GM12878 (cell line): ENCODE data around the gene GAMT. TPM values are rescaled to one million over a fixed set of nuclear protein-coding genes. Genes with fewer than 3 reads are reported as not detected.

ENCODE experiments used
- ATAC-seq: fragments of 200-7000 bp; cut with Tn5 transposase; 3 replicates; pipeline ENCODE4 v1.9.1; 2020; ENCODE audit warnings: mild to moderate bottlenecking, moderate library complexity
- BruUV-seq: library from RNA; stranded (reverse); fragments of 400-500 nt; replicated peaks from 2 replicates; lab custom pipeline; 2021; lab: Mats Ljungman, UMichigan
- CTCF ChIA-PET: fragments of 300-600 bp; sonication (Branson Sonifier 250); formaldehyde crosslinking; extraction: SDS; loops from one replicate; lab custom pipeline; 2021; ENCODE audit warnings: inconsistent platforms; lab: Yijun Ruan, JAX
- POLR2A ChIA-PET: fragments of 350-600 bp; formaldehyde crosslinking; extraction: SDS; loops from one replicate; lab custom pipeline; 2021; ENCODE audit warnings: inconsistent platforms; lab: Charles Lee
- RAD21 ChIA-PET: fragments of 300-600 bp; sonication (Branson Sonifier 250); formaldehyde crosslinking; loops from one replicate; lab custom pipeline; 2023; ENCODE audit warnings: antibody characterized with exemption; ENCODE audit not compliant: unreplicated experiment; lab: Charles Lee
- SMC1A ChIA-PET: fragments of 300-600 bp; sonication (Branson Sonifier 250); formaldehyde crosslinking; loops from one replicate; lab custom pipeline; 2023; ENCODE audit not compliant: unreplicated experiment, uncharacterized antibody; lab: Charles Lee
- DNase-seq: peaks from one replicate; pipeline ENCODE4 v3.0.0-alpha.2; 2011; ENCODE audit warnings: low read depth, low spot score
- FAIRE-seq: peaks from 3 replicates; lab custom pipeline; 2011; peaks lifted over from hg19 to GRCh38; lab: Jason Lieb, UNC
- H2AFZ ChIP-seq: 2 replicates; pipeline ENCODE4 v1.6.0; 2011; ENCODE audit warnings: low read depth, low read length, control low read depth; ENCODE audit not compliant: control insufficient read depth
- H3K27ac ChIP-seq: 2 replicates; pipeline ENCODE4 v1.5.1; 2011; ENCODE audit warnings: control low read depth; ENCODE audit not compliant: control insufficient read depth, insufficient read depth
- H3K27me3 ChIP-seq, 2 experiments: replicated peaks in 1 of 2; 2 replicates each; pipeline versions ENCODE4 v1.6.0 to v1.6.1; 2011; ENCODE audit warnings: low read length in 1 of 2; ENCODE audit not compliant: control insufficient read depth in 2 of 2, insufficient read depth in 2 of 2
- H3K36me3 ChIP-seq, 2 experiments: 2 replicates each; pipeline ENCODE4 v1.5.1; 2011; ENCODE audit warnings: low read length in 1 of 2; ENCODE audit not compliant: control insufficient read depth in 2 of 2, insufficient read depth in 2 of 2
- H3K4me1 ChIP-seq: 2 replicates; pipeline ENCODE4 v1.6.1; 2011; ENCODE audit warnings: mild to moderate bottlenecking, low read length, moderate library complexity, mixed read lengths; ENCODE audit not compliant: control insufficient read depth, insufficient read depth
- H3K4me2 ChIP-seq: 2 replicates; pipeline ENCODE4 v1.6.0; 2011; ENCODE audit warnings: control low read depth; ENCODE audit not compliant: control insufficient read depth, insufficient read depth
- H3K4me3 ChIP-seq: fragments of 200-600 bp; sonication (generic); 2 replicates; pipeline ENCODE4 v1.5.1; 2016
- H3K79me2 ChIP-seq: 2 replicates; pipeline ENCODE4 v1.6.0; 2011; ENCODE audit warnings: low read length; ENCODE audit not compliant: control insufficient read depth, insufficient read depth
- H3K9ac ChIP-seq: 2 replicates; pipeline ENCODE4 v1.8.0; 2011; ENCODE audit warnings: low read length, control low read depth, mixed read lengths; ENCODE audit not compliant: control insufficient read depth, insufficient read depth
- H3K9me3 ChIP-seq: replicated peaks from 3 replicates; pipeline ENCODE4 v1.5.1; 2011; ENCODE audit warnings: mild to moderate bottlenecking, low read length; ENCODE audit not compliant: control insufficient read depth, insufficient read depth
- H4K20me1 ChIP-seq: 2 replicates; pipeline ENCODE4 v1.6.0; 2011; ENCODE audit not compliant: control insufficient read depth, insufficient read depth
- CBX5 ChIP-seq: sonication (generic); IDR thresholded peaks from 2 replicates; pipeline ENCODE4 v1.6.1; 2016; ENCODE audit warnings: low read depth, moderate library complexity, mild to moderate bottlenecking, inconsistent platforms
- FOS ChIP-seq: IDR thresholded peaks from 3 replicates; pipeline ENCODE4 v1.6.1; 2011; ENCODE audit warnings: borderline replicate concordance; ENCODE audit not compliant: insufficient read length; ENCODE audit errors: extremely low read depth
- HDGF ChIP-seq: fragments of 450-650 bp; IDR thresholded peaks from 2 replicates; pipeline ENCODE4 v1.6.1; 2016; ENCODE audit warnings: antibody characterized with exemption
- JUND ChIP-seq: IDR thresholded peaks from 2 replicates; pipeline ENCODE4 v1.6.1; 2012; ENCODE audit warnings: low read depth, mild to moderate bottlenecking, low read length, improper control_type of control experiment, moderate library complexity
- MTA3 ChIP-seq: IDR thresholded peaks from 2 replicates; pipeline ENCODE4 v1.6.1; 2012; ENCODE audit warnings: low read length, inconsistent platforms, borderline replicate concordance
- NKRF ChIP-seq: fragments of 450-650 bp; conservative IDR thresholded peaks from 2 replicates; pipeline ENCODE4 v1.6.1; 2017; ENCODE audit warnings: mild to moderate bottlenecking, moderate library complexity
- RUNX3 ChIP-seq: IDR thresholded peaks from 2 replicates; pipeline ENCODE4 v1.6.1; 2012; ENCODE audit warnings: low read length, inconsistent platforms
- TCF7 ChIP-seq: IDR thresholded peaks from 2 replicates; pipeline ENCODE4 v1.6.1; 2014; ENCODE audit warnings: antibody characterized with exemption, borderline replicate concordance
- ZNF622 ChIP-seq: fragments of 450-650 bp; IDR thresholded peaks from 2 replicates; pipeline ENCODE4 v1.6.1; 2017; ENCODE audit warnings: mild to moderate bottlenecking, inconsistent platforms
- ZSCAN29 ChIP-seq: fragments of 450-650 bp; IDR thresholded peaks from 2 replicates; pipeline ENCODE4 v1.6.1; 2017; ENCODE audit warnings: mild to moderate bottlenecking, moderate library complexity
- WGBS: methylation state at CpG from one replicate; pipeline ENCODE4 v1.1.6; 2016; ENCODE audit warnings: low lambda C conversion rate; ENCODE audit not compliant: insufficient replicate concordance, insufficient coverage; ENCODE audit errors: missing lambda C conversion rate; 5-methylcytosine and 5-hydroxymethylcytosine counted together
- in situ Hi-C: fragments of 300-500 bp; cut with MboI; formaldehyde crosslinking; loops from 9 replicates; pipeline ENCODE4 v1.14.3; 2018; ENCODE audit warnings: mixed read lengths
- intact Hi-C: fragments of 100-400 bp; cut with micrococcal nuclease; formaldehyde crosslinking; loops from one replicate; pipeline ENCODE4 v1.14.2; 2022; ENCODE audit not compliant: unreplicated experiment
- polyA plus RNA-seq, 11 experiments: library from polyadenylated mRNA; depleted of rRNA in 4 of 11; unstranded in 6 of 11; stranded (reverse) in 5 of 11; fragments of >200 nt; fragmentation: Nextera tagmentation in 4 of 11; fragmentation: Illumina TruSeq in 1 of 11; extraction: Ambion mirVana in 4 of 11; extraction: Trizol in 1 of 11; gene quantifications; 1 replicate in 1 of 11; 2 replicates in 10 of 11; pipeline versions ENCODE4 v1.2.1 to v1.2.3, GENCODE V29; 2011 to 2016; ENCODE audit warnings: inconsistent platforms in 2 of 11, missing spikeins in 2 of 11, low read depth in 1 of 11
- total RNA-seq, 4 experiments: library from RNA; depleted of rRNA in 3 of 4; stranded (reverse); fragments of >200 nt in 3 of 4; fragmentation: Illumina TruSeq in 1 of 4; extraction: Trizol in 1 of 4; gene quantifications; 2 replicates each; pipeline versions ENCODE4 v1.2.1 to v1.2.3, GENCODE V29; 2013 to 2021

The GAMT gene
- total and polyA plus RNA-seq, 10 of the 15 experiments (the other 5 are each of a cell fraction or from before 2014, with no cell fraction given), result 1.6 to 131 (median 38.8) TPM

DNA sequence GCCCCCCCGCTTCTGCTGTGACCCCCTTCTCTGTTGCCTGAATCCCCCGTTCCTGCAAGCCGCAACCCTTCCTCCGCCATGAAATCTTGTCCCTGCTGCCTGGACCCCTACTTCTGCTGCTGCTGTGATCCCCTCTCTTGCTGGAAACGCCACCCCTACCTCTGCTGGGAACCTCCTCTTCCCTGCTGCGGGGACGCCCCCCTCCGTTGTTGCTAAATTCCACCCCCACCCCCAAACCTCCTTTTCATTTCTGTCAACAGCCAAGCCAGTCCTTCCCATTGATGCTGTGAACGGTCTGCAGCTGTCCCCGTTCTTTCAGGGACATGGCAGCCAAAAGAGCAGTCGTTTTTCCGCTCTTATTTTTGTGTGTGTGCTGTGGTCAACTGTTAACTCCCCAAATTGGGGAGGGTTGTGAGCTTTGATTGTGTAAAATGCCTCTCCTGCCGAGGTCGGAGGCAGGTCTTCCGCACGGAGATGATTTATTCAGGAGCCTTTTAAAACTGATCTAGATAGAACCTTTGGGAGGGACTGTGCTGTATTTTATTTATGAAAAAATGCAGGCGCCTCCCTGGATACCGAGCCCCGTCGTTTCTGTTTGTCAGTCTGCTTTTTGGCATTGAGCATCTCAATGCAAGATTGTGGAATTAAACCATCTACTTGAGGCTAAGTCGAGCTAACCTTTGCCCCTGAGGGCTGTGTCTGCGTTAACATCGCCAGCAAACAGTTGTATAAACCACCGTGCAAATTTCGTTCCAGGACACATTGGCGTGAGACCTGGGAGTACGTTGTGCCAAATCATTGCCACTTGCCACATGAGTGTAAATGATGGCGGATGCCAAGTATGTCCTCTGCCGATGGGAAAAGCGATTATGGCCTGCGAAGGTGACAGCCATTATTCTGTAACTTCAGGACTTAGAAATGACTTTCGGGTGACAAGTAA is 45.5 kb downstream of the GAMT start:
- ChIA-PET SMC1A (no interaction called here), CTCF (no interaction called here), RAD21 (no interaction called here), POLR2A (interaction anchor here (0.7 to 1.4 kb wide), 2 partner anchors 17 to 87 kb away, joined by 4 read pairs; partner anchors contain the start of gene CIRBP)
- Histone ChIP-seq H3K27me3 (no peaks in the 10 kb centered on the region), H3K27ac (no peak overlapping the region), H3K4me2 (peak overlapping the region; percentile 97), H4K20me1 (no peaks in the 10 kb centered on the region; the same call in 1 of the 2 replicates), H2AFZ (no peak overlapping the region; the same call in 1 of the 2 replicates), H3K9me3 (no peaks in the 10 kb centered on the region), H3K9ac (peak overlapping the region; percentile 66), H3K79me2 (peaks cover 9% of the 10 kb centered on the region), H3K36me3 (peaks cover 2 to 5% of the 10 kb centered on the region in 2 experiments; a peak in 2 of 4 replicates), H3K4me1 (peaks cover 6% of the 10 kb centered on the region; the same call in 1 of the 2 replicates), H3K4me3 (peak overlapping the region; percentile 90)
- no peak for TF ChIP-seq ZSCAN29
- no peak for TF ChIP-seq HDGF
- no peak for TF ChIP-seq ZNF622
- no peak for TF ChIP-seq RUNX3
- TF ChIP-seq MTA3, result no peak
- no peak for TF ChIP-seq TCF7
- TF ChIP-seq FOS, result no peak
- TF ChIP-seq NKRF, result no peak
- TF ChIP-seq JUND, result no peak
- no peak for TF ChIP-seq CBX5
- FAIRE-seq (no peak), DNase-seq (no peak), ATAC-seq (no peak)
- 63% methylated on average over 32 of the region's 32 CpGs for whole genome bisulfite sequencing
- intact Hi-C loops (no loop called here), in situ Hi-C loops (no loop called here)
- no TSS peak for BruUV-seq
